Measurements from ENCODE around the gene C19orf53.

C19orf53 gene

GRCh38 chr19:13796301-13797057 is 22.2 kb downstream of the C19orf53 start:
- no peak for DNase-seq

GRCh38 chr19:13797058-13797440 is 22.8 kb downstream of the C19orf53 start:
- DNase-seq, result no peak

GRCh38 chr19:13797870-13798269 is 23.6 kb downstream of the C19orf53 start:
- no peak for DNase-seq

GRCh38 chr19:13799669-13800068 is 25.4 kb downstream of the C19orf53 start:
- no peak for DNase-seq

- no peak for DNase-seq
Measured at GRCh38 chr19:13803038-13803437, 28.8 kb downstream of the C19orf53 start.

GRCh38 chr19:13804830-13805683 is 30.8 kb downstream of the C19orf53 start:
- DNase-seq, result no peak

- DNase-seq, result no peak
Measured at GRCh38 chr19:13806728-13807127, 32.5 kb downstream of the C19orf53 start.

GRCh38 chr19:13807421-13808021 is 33.3 kb downstream of the C19orf53 start:
- DNase-seq, result no peak

- DNase-seq, result no peak
Measured at GRCh38 chr19:13808856-13809255, 34.6 kb downstream of the C19orf53 start.

GRCh38 chr19:13812544-13812943 is 38.3 kb downstream of the C19orf53 start:
- DNase-seq, result no peak

- DNase-seq, result no peak
Measured at GRCh38 chr19:13813147-13813546, 38.9 kb downstream of the C19orf53 start.

- no peak for DNase-seq
Measured at GRCh38 chr19:13814550-13814949, 40.3 kb downstream of the C19orf53 start.

GRCh38 chr19:13817018-13817614 is 42.9 kb downstream of the C19orf53 start:
- peak; percentile 43 for DNase-seq

- peak; percentile 70 for DNase-seq
Measured at GRCh38 chr19:13817615-13818371, 43.5 kb downstream of the C19orf53 start.

GRCh38 chr19:13819238-13819637 is 45.0 kb downstream of the C19orf53 start:
- DNase-seq, result no peak

GRCh38 chr19:13821292-13821691 is 47.0 kb downstream of the C19orf53 start:
- no peak for DNase-seq

GRCh38 chr19:13823256-13823655 is 49.0 kb downstream of the C19orf53 start:
- DNase-seq, result no peak

- DNase-seq, result no peak
Measured at GRCh38 chr19:13823901-13824300, 49.6 kb downstream of the C19orf53 start.

- DNase-seq, result no peak
Measured at GRCh38 chr19:13824703-13825102, 50.4 kb downstream of the C19orf53 start.

GRCh38 chr19:13825489-13826441 is 51.5 kb downstream of the C19orf53 start:
- peak; percentile 39 for DNase-seq

- peak; percentile 23 for DNase-seq
Measured at GRCh38 chr19:13826652-13827235, 52.5 kb downstream of the C19orf53 start.
